Immature natural killer cell (primary cell): ENCODE measurements around the gene CDH13. TPM values are rescaled to one million over a fixed set of nuclear protein-coding genes. Genes with fewer than 3 reads are reported as not detected.

Source experiments
- DNase-seq, 3 donors: peaks; one replicate each; pipeline ENCODE4 v3.0.0; 2022; ENCODE audit warnings: mixed read lengths in 1 of 3
- H3K27ac Mint-ChIP-seq, 6 donors: one replicate each; pipeline ENCODE4 v1.8.0; 2020; ENCODE audit warnings: mixed read lengths in 6 of 6, mild to moderate bottlenecking in 5 of 6, inconsistent platforms in 4 of 6, moderate library complexity in 3 of 6
- H3K27me3 Mint-ChIP-seq, 3 donors: one replicate each; pipeline ENCODE4 v1.8.0; 2020 to 2021; ENCODE audit warnings: low read depth in 3 of 3, mild to moderate bottlenecking in 3 of 3, mixed read lengths in 3 of 3, moderate library complexity in 3 of 3, inconsistent platforms in 1 of 3
- H3K36me3 Mint-ChIP-seq, 3 donors: one replicate each; pipeline ENCODE4 v1.8.0; 2020; ENCODE audit warnings: mixed read lengths in 3 of 3, inconsistent platforms in 2 of 3, mild to moderate bottlenecking in 2 of 3
- H3K4me1 Mint-ChIP-seq, 2 donors: one replicate each; pipeline ENCODE4 v1.8.0; 2020; ENCODE audit warnings: inconsistent platforms in 2 of 2, mild to moderate bottlenecking in 2 of 2, mixed read lengths in 2 of 2, moderate library complexity in 1 of 2
- H3K4me3 Mint-ChIP-seq, 5 donors: one replicate each; pipeline ENCODE4 v1.8.0; 2020; ENCODE audit warnings: mild to moderate bottlenecking in 5 of 5, mixed read lengths in 5 of 5, inconsistent platforms in 3 of 5, moderate library complexity in 3 of 5
- H3K9me3 Mint-ChIP-seq, 6 donors: one replicate each; pipeline ENCODE4 v1.8.0; 2020; ENCODE audit warnings: mild to moderate bottlenecking in 6 of 6, mixed read lengths in 6 of 6, inconsistent platforms in 4 of 6, moderate library complexity in 3 of 6
- polyA plus RNA-seq, 3 donors: library from polyadenylated mRNA; unstranded; fragments of 300-500 nt; fragmentation: Illumina TruSeq; gene quantifications; one replicate each; pipeline ENCODE4 v1.2.3, GENCODE V29; 2021

Gene CDH13
- polyA plus RNA-seq, 3 donors from 2014 or later, result not detected

- no peaks in the 10 kb centered on the region for H3K36me3 Mint-ChIP-seq
- peaks cover 0 to 3% (median 0%) of the 10 kb centered on the region in 6 donors for H3K9me3 Mint-ChIP-seq
- no peak for DNase-seq
- peaks cover 0 to 6% (median 5%) of the 10 kb centered on the region in 3 donors for H3K27me3 Mint-ChIP-seq
- H3K4me3 Mint-ChIP-seq, result no peak overlapping the region
- no peaks in the 10 kb centered on the region for H3K4me1 Mint-ChIP-seq
- no peak overlapping the region for H3K27ac Mint-ChIP-seq
Observed at GRCh38 chr16:82788919-82789318, 162.2 kb downstream of the CDH13 start.

DNA sequence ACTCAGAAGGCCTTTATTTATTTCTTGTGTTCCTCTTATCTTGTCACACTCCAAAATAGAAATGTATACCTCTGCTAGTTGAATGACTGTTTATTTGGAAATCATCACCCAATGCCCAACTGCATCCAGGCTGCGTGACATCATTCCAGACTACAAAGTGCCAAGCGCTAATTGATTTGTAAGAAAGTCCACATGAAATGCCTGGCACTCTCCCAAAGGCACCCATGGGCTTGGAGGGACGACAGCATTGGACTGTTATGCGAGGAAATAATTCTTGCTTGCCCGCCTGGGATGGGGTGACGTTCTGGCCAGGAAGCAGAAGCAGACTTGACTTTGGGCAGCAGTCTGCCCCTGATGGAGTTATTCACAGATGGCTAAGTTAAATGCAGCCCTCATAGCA lies 165.9 kb downstream of the CDH13 start:
- no peak overlapping the region for H3K27ac Mint-ChIP-seq
- H3K36me3 Mint-ChIP-seq, result no peaks in the 10 kb centered on the region
- no peaks in the 10 kb centered on the region for H3K4me1 Mint-ChIP-seq
- no peaks in the 10 kb centered on the region for H3K9me3 Mint-ChIP-seq
- H3K27me3 Mint-ChIP-seq, result peaks cover 2 to 6% (median 3%) of the 10 kb centered on the region in 3 donors
- H3K4me3 Mint-ChIP-seq, result no peak overlapping the region
- DNase-seq, result no peak

GRCh38 chr16:82793528-82794245 lies 166.9 kb downstream of the CDH13 start:
- no peak for DNase-seq
- H3K4me3 Mint-ChIP-seq, result no peak overlapping the region
- no peaks in the 10 kb centered on the region for H3K4me1 Mint-ChIP-seq
- H3K27me3 Mint-ChIP-seq, result peaks cover 2 to 6% (median 3%) of the 10 kb centered on the region in 3 donors
- no peaks in the 10 kb centered on the region for H3K36me3 Mint-ChIP-seq
- no peaks in the 10 kb centered on the region for H3K9me3 Mint-ChIP-seq
- H3K27ac Mint-ChIP-seq, result no peak overlapping the region

GRCh38 chr16:82796047-82796446 lies 169.3 kb downstream of the CDH13 start:
- peaks cover 2 to 3% (median 3%) of the 10 kb centered on the region in 3 donors for H3K27me3 Mint-ChIP-seq
- no peak overlapping the region for H3K27ac Mint-ChIP-seq
- H3K36me3 Mint-ChIP-seq, result no peaks in the 10 kb centered on the region
- H3K4me3 Mint-ChIP-seq, result no peak overlapping the region
- H3K4me1 Mint-ChIP-seq, result no peaks in the 10 kb centered on the region
- H3K9me3 Mint-ChIP-seq, result no peaks in the 10 kb centered on the region
- no peak for DNase-seq

DNA sequence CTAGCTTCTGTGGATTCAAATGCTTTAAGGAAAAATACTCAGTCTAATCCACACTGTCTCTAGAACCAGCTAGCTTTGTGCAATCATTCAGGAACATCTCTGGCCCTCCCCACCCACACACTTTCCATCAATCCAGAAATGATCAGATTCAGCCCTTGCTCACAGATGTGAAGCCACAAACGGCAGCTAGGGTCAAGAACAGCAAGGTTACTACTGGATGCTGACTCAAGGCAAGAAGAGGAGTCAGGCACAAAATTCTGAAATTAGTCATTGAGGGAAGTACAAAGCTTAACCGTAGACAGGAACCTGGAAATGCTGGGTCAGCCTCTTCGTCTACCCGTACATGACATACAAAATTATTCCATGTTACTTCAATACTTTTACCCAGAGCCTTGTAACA lies 174.6 kb downstream of the CDH13 start:
- DNase-seq, result no peak
- no peaks in the 10 kb centered on the region for H3K36me3 Mint-ChIP-seq
- H3K27ac Mint-ChIP-seq, result no peak overlapping the region
- peaks cover 4 to 5% (median 5%) of the 10 kb centered on the region in 3 donors for H3K27me3 Mint-ChIP-seq
- peaks cover 0 to 3% (median 0%) of the 10 kb centered on the region in 6 donors for H3K9me3 Mint-ChIP-seq
- no peaks in the 10 kb centered on the region for H3K4me1 Mint-ChIP-seq
- H3K4me3 Mint-ChIP-seq, result no peak overlapping the region

- Mint-ChIP-seq H3K27ac (no peak overlapping the region), H3K4me1 (no peaks in the 10 kb centered on the region), H3K4me3 (no peak overlapping the region), H3K9me3 (peaks cover 0 to 5% (median 0%) of the 10 kb centered on the region in 6 donors), H3K36me3 (peaks cover 0 to 3% (median 0%) of the 10 kb centered on the region in 3 donors), H3K27me3 (peaks cover 5 to 13% (median 5%) of the 10 kb centered on the region in 3 donors)
- DNase-seq, result no peak
Observed at GRCh38 chr16:82805866-82806265, 179.1 kb downstream of the CDH13 start.

DNA sequence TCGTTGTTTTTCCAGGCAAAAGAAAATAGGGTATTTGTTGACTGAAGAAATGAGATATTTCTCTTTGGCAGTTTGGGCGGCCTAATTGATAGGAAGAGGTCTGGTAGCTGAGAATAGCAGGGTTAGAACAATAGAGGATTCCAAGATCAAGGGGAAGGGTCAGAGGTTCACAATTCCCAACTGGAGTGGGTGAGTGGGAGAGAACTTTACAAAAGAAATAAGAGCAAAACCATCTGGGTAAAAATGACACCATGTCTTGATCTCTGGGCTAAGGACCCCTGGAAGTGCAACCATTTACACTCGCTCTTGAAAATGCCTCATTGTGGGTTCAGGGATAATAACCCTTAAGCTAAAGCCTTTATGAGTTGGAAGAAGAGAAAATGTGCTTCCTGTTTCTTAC lies 180.5 kb downstream of the CDH13 start:
- Mint-ChIP-seq H3K4me1 (no peaks in the 10 kb centered on the region), H3K27me3 (peaks cover 3 to 14% (median 6%) of the 10 kb centered on the region in 3 donors), H3K27ac (no peak overlapping the region), H3K36me3 (peaks cover 0 to 9% (median 0%) of the 10 kb centered on the region in 3 donors), H3K4me3 (no peak overlapping the region), H3K9me3 (peaks cover 0 to 5% (median 0%) of the 10 kb centered on the region in 6 donors)
- no peak for DNase-seq

GRCh38 chr16:82808036-82808435 lies 181.3 kb downstream of the CDH13 start:
- peaks cover 0 to 10% (median 0%) of the 10 kb centered on the region in 3 donors for H3K36me3 Mint-ChIP-seq
- H3K27ac Mint-ChIP-seq, result no peak overlapping the region
- peaks cover 0 to 5% (median 0%) of the 10 kb centered on the region in 6 donors for H3K9me3 Mint-ChIP-seq
- no peak overlapping the region for H3K4me3 Mint-ChIP-seq
- H3K4me1 Mint-ChIP-seq, result no peaks in the 10 kb centered on the region
- H3K27me3 Mint-ChIP-seq, result peaks cover 6 to 16% (median 6%) of the 10 kb centered on the region in 3 donors
- no peak for DNase-seq

- H3K27ac Mint-ChIP-seq, result no peak overlapping the region
- peaks cover 0 to 8% (median 0%) of the 10 kb centered on the region in 6 donors for H3K9me3 Mint-ChIP-seq
- peaks cover 6 to 16% (median 6%) of the 10 kb centered on the region in 3 donors for H3K27me3 Mint-ChIP-seq
- DNase-seq, result no peak
- H3K4me1 Mint-ChIP-seq, result no peaks in the 10 kb centered on the region
- H3K4me3 Mint-ChIP-seq, result no peak overlapping the region
- H3K36me3 Mint-ChIP-seq, result peaks cover 0 to 10% (median 0%) of the 10 kb centered on the region in 3 donors
Observed at GRCh38 chr16:82810077-82810476, 183.3 kb downstream of the CDH13 start.

DNA sequence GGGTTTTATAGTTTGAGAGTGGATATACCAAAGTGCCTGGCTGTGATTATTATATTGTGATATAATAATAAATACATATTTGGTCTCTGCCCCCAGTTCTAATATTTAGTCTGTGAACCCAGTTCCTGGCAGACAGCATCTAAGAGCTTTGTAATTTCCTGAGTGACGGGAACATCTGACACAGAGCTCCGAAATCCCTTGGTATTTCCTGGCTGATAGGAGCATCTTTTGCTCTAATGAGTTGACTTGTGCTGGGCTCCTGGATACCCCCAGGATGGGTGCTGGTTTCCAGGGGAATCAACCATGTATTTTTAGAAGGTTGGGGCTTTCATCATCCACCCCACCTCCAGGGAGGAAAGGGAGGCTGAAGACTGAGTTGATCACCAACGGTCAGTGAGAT lies 187.3 kb downstream of the CDH13 start:
- DNase-seq, result no peak
- Mint-ChIP-seq H3K27ac (no peak overlapping the region), H3K9me3 (peaks cover 0 to 10% (median 0%) of the 10 kb centered on the region in 6 donors), H3K4me1 (no peaks in the 10 kb centered on the region), H3K27me3 (peaks cover 4 to 12% (median 6%) of the 10 kb centered on the region in 3 donors), H3K4me3 (no peak overlapping the region), H3K36me3 (peaks cover 0 to 7% (median 0%) of the 10 kb centered on the region in 3 donors)

GRCh38 chr16:82819286-82819685 lies 192.5 kb downstream of the CDH13 start:
- no peak overlapping the region for H3K27ac Mint-ChIP-seq
- H3K4me3 Mint-ChIP-seq, result no peak overlapping the region
- DNase-seq, result no peak
- H3K27me3 Mint-ChIP-seq, result peaks cover 0 to 1% (median 0%) of the 10 kb centered on the region in 3 donors
- no peaks in the 10 kb centered on the region for H3K36me3 Mint-ChIP-seq
- no peaks in the 10 kb centered on the region for H3K4me1 Mint-ChIP-seq
- peaks cover 0 to 7% (median 0%) of the 10 kb centered on the region in 6 donors for H3K9me3 Mint-ChIP-seq

DNA sequence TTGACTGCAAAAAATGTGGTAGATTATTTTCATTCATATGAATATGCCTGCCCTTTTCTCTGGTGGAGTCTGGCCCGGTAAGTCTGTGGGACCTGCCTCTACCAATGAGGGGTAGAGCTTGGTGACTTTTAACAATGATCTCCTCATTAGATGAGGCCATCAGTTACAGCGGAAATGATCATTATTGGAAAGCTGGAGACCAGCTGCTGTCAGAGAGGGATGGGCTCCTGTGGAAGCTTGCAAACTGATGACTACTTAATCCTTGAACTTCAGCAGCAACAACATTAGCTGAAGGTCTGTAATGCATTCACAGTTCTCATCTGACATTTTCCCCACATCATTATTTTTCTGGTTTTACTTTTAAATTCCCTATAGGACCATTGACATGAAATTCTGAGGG lies 194.1 kb downstream of the CDH13 start:
- no peak overlapping the region for H3K27ac Mint-ChIP-seq
- no peaks in the 10 kb centered on the region for H3K36me3 Mint-ChIP-seq
- peaks cover 6 to 7% of the 10 kb centered on the region in 2 donors for H3K4me1 Mint-ChIP-seq
- H3K27me3 Mint-ChIP-seq, result peaks cover 0 to 1% (median 0%) of the 10 kb centered on the region in 3 donors
- DNase-seq, result no peak
- H3K4me3 Mint-ChIP-seq, result no peak overlapping the region
- peaks cover 0 to 9% (median 0%) of the 10 kb centered on the region in 6 donors for H3K9me3 Mint-ChIP-seq

- H3K4me1 Mint-ChIP-seq, result peaks cover 26 to 28% of the 10 kb centered on the region in 2 donors
- H3K27me3 Mint-ChIP-seq, result no peaks in the 10 kb centered on the region
- H3K36me3 Mint-ChIP-seq, result no peaks in the 10 kb centered on the region
- peaks cover 0 to 10% (median 2%) of the 10 kb centered on the region in 6 donors for H3K9me3 Mint-ChIP-seq
- H3K27ac Mint-ChIP-seq, result no peak overlapping the region
- H3K4me3 Mint-ChIP-seq, result no peak overlapping the region
- DNase-seq, result no peak
Observed at GRCh38 chr16:82824408-82824807, 197.6 kb downstream of the CDH13 start.

DNA sequence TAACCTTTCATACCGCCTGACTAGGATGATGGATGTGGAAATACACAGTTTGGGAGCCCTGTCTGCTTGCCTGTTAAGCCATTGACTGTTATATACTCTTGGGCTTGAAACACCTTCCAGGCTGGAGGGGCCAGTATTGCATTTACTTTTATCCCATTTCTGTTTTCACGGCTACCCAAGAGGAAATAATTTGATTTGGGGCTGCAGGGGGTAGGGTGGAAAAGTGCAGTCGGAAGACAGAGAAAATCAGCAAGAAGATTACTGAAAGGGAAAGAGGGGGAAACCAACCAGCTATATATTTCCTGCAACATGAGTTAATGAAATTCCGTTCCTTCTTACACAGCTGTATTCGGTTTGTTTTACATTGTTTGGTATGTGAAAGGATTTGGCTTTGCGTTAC lies 202.5 kb downstream of the CDH13 start:
- no peak overlapping the region for H3K27ac Mint-ChIP-seq
- no peak for DNase-seq
- H3K9me3 Mint-ChIP-seq, result peaks cover 0 to 10% (median 3%) of the 10 kb centered on the region in 6 donors
- H3K36me3 Mint-ChIP-seq, result no peaks in the 10 kb centered on the region
- H3K4me3 Mint-ChIP-seq, result no peak overlapping the region
- H3K4me1 Mint-ChIP-seq, result peaks cover 33% of the 10 kb centered on the region in 2 donors
- H3K27me3 Mint-ChIP-seq, result no peaks in the 10 kb centered on the region
